ENCODE measurements around the gene NADK.

NADK gene

GRCh38 chr1:1802871-1803270 is 24.6 kb upstream of the NADK start:
- POLR2A ChIA-PET: no interaction called here
- CTCF ChIA-PET: interaction anchor here (4.0 kb wide), 1 partner anchor 104 kb away, joined by 15 read pairs; no protein-coding TSS in a partner anchor
- no peak for DNase-seq (ENCODE audit: low read depth, low spot score)
- no peak overlapping the region for H3K4me3 ChIP-seq (ENCODE audit: low read depth, low read length)
- TF ChIP-seq, protein P1, sequence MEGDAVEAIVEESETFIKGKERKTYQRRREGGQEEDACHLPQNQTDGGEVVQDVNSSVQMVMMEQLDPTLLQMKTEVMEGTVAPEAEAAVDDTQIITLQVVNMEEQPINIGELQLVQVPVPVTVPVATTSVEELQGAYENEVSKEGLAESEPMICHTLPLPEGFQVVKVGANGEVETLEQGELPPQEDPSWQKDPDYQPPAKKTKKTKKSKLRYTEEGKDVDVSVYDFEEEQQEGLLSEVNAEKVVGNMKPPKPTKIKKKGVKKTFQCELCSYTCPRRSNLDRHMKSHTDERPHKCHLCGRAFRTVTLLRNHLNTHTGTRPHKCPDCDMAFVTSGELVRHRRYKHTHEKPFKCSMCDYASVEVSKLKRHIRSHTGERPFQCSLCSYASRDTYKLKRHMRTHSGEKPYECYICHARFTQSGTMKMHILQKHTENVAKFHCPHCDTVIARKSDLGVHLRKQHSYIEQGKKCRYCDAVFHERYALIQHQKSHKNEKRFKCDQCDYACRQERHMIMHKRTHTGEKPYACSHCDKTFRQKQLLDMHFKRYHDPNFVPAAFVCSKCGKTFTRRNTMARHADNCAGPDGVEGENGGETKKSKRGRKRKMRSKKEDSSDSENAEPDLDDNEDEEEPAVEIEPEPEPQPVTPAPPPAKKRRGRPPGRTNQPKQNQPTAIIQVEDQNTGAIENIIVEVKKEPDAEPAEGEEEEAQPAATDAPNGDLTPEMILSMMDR (IDR thresholded peaks at IDR 0.05; ENCODE audit: insufficient read depth, low read length, missing control alignments): no peak

- no peak overlapping the region for H3K4me3 ChIP-seq (ENCODE audit: low read depth, low read length)
- POLR2A ChIA-PET: no interaction called here
- CTCF ChIA-PET: no interaction called here
- TF ChIP-seq, protein P1 (IDR thresholded peaks at IDR 0.05; ENCODE audit: insufficient read depth, low read length, missing control alignments): no peak
- no peak for DNase-seq (ENCODE audit: low read depth, low spot score)
Measured at GRCh38 chr1:1799716-1800115, 21.4 kb upstream of the NADK start.

GRCh38 chr1:1797731-1798341 is 19.6 kb upstream of the NADK start:
- CTCF ChIA-PET: no interaction called here
- TF ChIP-seq, protein P1 (IDR thresholded peaks at IDR 0.05; ENCODE audit: insufficient read depth, low read length, missing control alignments): no peak
- H3K4me3 ChIP-seq (ENCODE audit: low read depth, low read length): no peak overlapping the region
- DNase-seq (ENCODE audit: low read depth, low spot score): no peak
- POLR2A ChIA-PET: no interaction called here

DNA sequence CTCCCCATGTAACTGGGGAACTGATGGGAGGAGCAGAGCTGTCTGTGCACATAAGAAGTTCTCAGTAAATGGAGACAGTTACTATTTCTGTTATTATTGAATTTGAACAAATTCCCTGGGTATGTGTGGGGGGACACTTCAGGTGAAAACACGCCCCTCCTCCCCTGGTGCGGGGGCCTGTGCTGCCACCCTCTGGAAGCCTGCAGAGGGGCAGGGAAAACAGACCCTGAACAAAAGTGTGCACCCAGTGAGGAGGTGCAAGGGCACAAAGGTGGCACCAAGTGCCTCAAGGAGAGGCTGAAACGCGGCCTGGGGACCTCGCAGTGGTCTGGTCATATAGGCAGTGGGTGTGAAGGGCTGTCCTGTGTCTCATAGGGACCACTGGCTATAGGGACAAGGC is 18.2 kb upstream of the NADK start:
- CTCF ChIA-PET: interaction anchor here (0.7 to 1.0 kb wide), 2 partner anchors 12 to 113 kb away, joined by 3 read pairs; no protein-coding TSS in a partner anchor

DNA sequence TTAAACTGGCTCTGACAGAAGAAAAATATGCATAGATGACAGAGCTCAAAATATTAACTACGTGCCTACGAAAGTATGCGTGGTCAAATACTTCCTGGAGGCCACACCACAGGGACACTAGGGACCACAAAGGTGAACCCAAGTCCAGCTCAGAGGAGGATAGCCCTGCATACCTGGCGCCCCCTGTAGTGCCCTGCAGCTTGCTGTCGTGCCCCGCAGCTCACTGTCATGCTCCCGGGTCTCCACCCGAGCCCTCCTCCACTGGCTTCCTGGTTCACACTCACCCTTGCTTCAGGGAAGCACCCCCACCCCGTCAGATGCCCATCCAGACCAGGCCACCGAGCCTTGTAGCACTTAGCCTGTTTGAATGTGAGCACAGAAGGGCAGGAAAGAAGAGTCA is 16.7 kb upstream of the NADK start:
- CTCF ChIA-PET: interaction anchor here (0.6 to 1.2 kb wide), 2 partner anchors 39 to 111 kb away, joined by 3 to 4 read pairs; no protein-coding TSS in a partner anchor
- TF ChIP-seq, protein P1 (IDR thresholded peaks at IDR 0.05; ENCODE audit: insufficient read depth, low read length, missing control alignments): no peak
- DNase-seq (ENCODE audit: low read depth, low spot score): no peak
- H3K4me3 ChIP-seq (ENCODE audit: low read depth, low read length): no peak overlapping the region
- POLR2A ChIA-PET: no interaction called here

More for the DNA sequence above, 18.2 kb upstream of the NADK start:
- DNase-seq (ENCODE audit: low read depth, low spot score): no peak
- TF ChIP-seq, protein P1 (IDR thresholded peaks at IDR 0.05; ENCODE audit: insufficient read depth, low read length, missing control alignments): no peak
- H3K4me3 ChIP-seq (ENCODE audit: low read depth, low read length): no peak overlapping the region
- POLR2A ChIA-PET: no interaction called here

DNA sequence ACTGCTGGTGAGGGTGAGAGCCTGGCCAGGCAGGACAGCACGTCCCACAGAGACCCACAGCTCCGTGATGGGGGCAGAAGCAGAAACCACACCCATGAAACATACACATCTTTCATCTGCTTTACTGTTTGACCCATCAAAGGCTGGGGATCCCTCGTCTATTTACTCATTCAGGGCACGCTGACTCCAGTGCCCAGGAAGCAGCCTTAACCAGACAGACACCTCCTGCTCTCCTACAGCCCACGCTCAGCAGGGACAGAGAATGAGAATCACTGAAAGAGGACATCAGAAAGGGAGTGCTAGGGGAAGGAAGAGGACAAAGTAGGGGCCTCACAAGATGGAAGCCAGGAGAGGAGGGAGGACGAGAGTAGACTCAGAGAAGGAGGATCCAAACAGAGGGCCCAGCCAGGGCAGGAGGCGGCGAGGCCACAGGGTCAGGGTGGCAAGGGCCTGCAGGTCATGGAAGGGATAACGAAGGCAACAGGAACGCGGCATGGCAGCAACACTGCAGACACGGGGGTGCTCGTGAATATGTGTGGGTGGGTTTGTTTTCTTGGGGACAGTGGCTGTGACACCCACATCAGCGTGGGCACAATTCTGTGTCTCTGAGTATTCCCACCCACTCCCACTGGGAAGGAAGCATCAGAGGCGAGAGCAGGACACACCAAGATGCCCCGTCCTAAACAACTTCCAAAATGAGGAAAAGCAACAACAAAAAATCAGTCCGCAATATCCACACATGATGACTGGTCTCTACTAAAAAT is 15.4 kb upstream of the NADK start:
- CTCF ChIA-PET: interaction anchor here (1.2 kb wide), 1 partner anchor 112 kb away, joined by 4 read pairs; no protein-coding TSS in a partner anchor
- TF ChIP-seq, protein P1 (IDR thresholded peaks at IDR 0.05; ENCODE audit: insufficient read depth, low read length, missing control alignments): no peak
- H3K4me3 ChIP-seq (ENCODE audit: low read depth, low read length): no peak overlapping the region
- DNase-seq (ENCODE audit: low read depth, low spot score): no peak
- POLR2A ChIA-PET: no interaction called here
